Measurements from ENCODE around the gene CDKN2AIP.

The CDKN2AIP gene

DNA sequence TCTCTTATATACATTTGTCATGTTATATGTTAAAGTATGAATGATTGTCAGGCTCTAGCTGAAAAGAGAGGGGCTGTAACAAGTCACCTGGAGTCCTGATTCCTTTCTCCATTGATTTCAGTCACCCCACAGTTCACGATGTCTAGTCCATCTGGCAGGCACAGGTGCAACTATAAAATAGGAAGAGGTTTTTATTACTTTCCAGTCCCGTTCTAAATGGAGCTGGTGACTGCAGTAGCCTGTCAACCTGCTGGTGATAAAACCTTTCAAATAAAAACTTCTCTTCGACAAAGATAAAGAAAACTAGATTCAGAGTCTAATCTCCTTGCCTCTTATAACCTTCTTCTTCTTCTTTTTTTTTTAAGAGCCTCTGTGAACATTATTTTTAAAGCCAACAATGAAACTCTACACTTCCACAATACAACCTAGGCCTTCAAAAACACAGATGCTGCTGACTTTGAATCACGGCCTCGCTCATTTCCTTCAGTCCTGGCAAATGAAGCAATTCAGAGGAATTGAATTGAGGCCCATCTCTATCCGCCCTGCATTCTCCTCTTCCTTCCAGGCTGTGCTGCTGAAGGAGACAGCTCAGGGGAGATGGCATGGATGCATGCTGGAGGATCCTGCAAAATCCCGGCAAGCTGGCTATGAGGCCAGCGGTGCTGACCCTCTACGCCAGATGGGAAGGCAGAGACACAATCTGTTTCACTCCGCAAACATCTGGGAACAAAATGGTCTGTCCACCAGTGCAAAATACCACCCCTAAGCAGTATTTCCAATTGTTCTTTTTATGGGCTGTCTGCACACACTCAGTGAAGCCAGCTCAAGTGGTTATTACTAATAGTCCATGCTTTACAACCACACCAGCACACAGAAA lies 27.3 kb upstream of the CDKN2AIP start:
- TF ChIP-seq, protein P1, sequence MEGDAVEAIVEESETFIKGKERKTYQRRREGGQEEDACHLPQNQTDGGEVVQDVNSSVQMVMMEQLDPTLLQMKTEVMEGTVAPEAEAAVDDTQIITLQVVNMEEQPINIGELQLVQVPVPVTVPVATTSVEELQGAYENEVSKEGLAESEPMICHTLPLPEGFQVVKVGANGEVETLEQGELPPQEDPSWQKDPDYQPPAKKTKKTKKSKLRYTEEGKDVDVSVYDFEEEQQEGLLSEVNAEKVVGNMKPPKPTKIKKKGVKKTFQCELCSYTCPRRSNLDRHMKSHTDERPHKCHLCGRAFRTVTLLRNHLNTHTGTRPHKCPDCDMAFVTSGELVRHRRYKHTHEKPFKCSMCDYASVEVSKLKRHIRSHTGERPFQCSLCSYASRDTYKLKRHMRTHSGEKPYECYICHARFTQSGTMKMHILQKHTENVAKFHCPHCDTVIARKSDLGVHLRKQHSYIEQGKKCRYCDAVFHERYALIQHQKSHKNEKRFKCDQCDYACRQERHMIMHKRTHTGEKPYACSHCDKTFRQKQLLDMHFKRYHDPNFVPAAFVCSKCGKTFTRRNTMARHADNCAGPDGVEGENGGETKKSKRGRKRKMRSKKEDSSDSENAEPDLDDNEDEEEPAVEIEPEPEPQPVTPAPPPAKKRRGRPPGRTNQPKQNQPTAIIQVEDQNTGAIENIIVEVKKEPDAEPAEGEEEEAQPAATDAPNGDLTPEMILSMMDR (IDR thresholded peaks at IDR 0.05): no peak
- peaks cover 54% of the 10 kb centered on the region for H3K4me1 Mint-ChIP-seq
- no peak for DNase-seq
- no peak overlapping the region for H3K4me3 Mint-ChIP-seq
- peak overlapping the region; percentile 70 for H3K27ac Mint-ChIP-seq
- H3K27me3 Mint-ChIP-seq (ENCODE audit: low read depth, poor library complexity): no peaks in the 10 kb centered on the region
- H3K36me3 Mint-ChIP-seq (ENCODE audit: low read depth): no peaks in the 10 kb centered on the region
- no peaks in the 10 kb centered on the region for H3K9me3 Mint-ChIP-seq

DNA sequence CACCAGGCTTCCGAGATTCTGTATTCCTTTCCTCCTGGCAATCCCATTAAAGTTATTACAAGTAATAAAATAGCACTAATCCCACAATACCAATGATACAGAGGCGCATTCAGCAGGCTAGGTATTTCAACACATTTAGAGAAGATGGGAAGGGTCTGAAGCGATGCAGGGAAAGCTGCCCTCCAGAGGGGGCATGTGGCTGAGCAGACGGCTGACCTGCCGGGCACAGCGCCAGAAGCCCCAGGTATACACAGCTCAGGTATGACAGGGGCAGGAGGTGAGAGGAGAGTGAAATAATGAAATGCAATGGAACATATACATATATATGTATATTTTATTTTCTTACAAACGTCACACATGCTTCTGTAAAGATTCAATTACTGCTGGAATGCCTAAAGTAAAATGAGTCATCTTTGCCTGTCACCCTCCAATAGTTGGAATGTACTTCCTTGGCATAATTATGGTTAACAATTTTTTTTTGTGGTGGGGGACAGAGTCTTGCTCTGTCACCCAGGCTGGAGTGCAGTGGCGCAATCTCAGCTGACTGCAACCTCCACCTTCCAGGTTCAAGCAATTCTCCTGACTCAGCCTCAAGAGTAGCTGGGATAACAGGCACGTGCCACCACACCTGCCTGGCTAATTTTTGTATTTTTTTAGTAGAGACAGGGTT lies 21.3 kb upstream of the CDKN2AIP start:
- H3K4me1 Mint-ChIP-seq: peaks cover 14% of the 10 kb centered on the region
- no peak for DNase-seq
- no peaks in the 10 kb centered on the region for H3K9me3 Mint-ChIP-seq
- H3K36me3 Mint-ChIP-seq (ENCODE audit: low read depth): no peaks in the 10 kb centered on the region
- TF ChIP-seq, protein P1 (IDR thresholded peaks at IDR 0.05): no peak
- no peak overlapping the region for H3K4me3 Mint-ChIP-seq
- H3K27me3 Mint-ChIP-seq (ENCODE audit: low read depth, poor library complexity): no peaks in the 10 kb centered on the region
- no peak overlapping the region for H3K27ac Mint-ChIP-seq

DNA sequence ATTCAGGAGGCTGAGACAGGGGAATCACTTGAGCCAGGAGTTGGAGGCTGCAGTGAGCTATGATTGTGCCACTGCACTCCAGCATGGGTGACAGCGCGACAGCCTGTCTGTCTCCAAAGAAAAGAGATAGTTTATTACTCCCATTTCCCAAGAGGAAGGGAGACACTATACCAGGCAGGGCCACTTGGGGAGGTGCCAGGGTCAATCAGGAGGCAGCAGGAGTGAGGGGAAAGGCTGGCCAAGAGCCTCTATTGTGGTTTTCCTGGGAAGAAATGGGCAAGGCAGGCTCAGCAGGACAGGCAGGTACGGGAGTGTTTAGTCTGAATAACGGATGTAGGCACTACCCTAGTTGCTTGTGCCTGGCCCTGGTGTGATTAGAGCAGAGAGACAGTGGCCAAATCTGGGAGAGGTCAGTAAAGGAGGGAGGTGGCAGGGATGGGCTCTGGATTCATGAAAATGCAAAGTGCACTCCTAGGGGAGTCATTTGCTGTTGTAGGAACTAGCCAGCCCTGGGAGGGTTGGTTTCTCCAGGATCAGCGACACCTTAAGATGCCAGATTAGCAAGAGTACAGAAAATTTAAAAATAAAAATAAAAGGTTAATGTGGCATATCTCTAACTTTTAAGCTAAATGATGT lies 20.2 kb upstream of the CDKN2AIP start:
- Mint-ChIP-seq H3K36me3 (ENCODE audit: low read depth) (no peaks in the 10 kb centered on the region), H3K4me1 (peaks cover 9% of the 10 kb centered on the region), H3K9me3 (no peaks in the 10 kb centered on the region), H3K27ac (no peak overlapping the region), H3K4me3 (no peak overlapping the region), H3K27me3 (ENCODE audit: low read depth, poor library complexity) (no peaks in the 10 kb centered on the region)
- DNase-seq: no peak
- TF ChIP-seq, protein P1 (IDR thresholded peaks at IDR 0.05): no peak

DNA sequence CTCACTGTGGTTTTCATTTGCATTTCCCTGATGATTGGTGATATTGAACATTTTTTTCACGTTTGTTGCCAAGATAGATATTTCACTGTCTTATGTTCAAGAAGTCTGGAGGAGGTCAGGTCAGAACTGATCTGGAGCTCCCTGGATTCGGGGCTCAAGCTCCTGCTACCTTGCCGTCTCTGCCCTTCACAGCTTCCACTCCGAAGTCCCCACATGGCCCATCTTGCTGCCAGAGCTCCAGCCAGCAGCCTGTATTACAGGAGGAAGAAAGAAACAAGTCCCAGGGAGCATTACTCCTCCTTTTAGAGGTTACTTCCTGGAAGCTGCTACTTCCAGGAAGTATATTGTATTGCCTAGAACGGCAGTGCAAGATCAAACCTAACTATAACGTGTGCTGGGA lies 17.9 kb upstream of the CDKN2AIP start:
- no peak overlapping the region for H3K4me3 Mint-ChIP-seq
- TF ChIP-seq, protein P1 (IDR thresholded peaks at IDR 0.05): no peak
- no peak for DNase-seq
- H3K27ac Mint-ChIP-seq: no peak overlapping the region
- H3K36me3 Mint-ChIP-seq (ENCODE audit: low read depth): no peaks in the 10 kb centered on the region
- peaks cover 22% of the 10 kb centered on the region for H3K4me1 Mint-ChIP-seq
- H3K27me3 Mint-ChIP-seq (ENCODE audit: low read depth, poor library complexity): peaks cover 3% of the 10 kb centered on the region
- H3K9me3 Mint-ChIP-seq: no peaks in the 10 kb centered on the region

DNA sequence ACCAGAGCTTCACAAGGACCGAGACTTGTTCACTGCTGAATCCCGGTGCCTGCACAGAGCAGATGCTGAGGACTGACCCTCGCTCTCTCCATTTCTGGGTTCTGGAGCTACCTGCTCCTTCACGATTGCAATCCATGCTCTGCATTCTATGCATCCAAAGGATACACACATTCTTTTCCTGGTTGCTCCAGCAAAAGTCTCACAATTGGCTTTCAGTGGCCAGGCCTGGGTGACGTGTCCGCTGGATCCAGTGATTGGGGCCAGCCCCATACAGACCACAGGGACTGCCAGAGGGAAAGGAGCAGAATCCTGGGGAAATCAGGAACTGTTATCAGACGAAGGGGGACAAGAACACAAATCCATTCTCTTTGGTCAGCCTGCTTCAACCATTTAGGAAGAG lies 14.9 kb upstream of the CDKN2AIP start:
- Mint-ChIP-seq H3K9me3 (peaks cover 18% of the 10 kb centered on the region), H3K4me1 (peaks cover 24% of the 10 kb centered on the region), H3K36me3 (ENCODE audit: low read depth) (peaks cover 7% of the 10 kb centered on the region), H3K27me3 (ENCODE audit: low read depth, poor library complexity) (peaks cover 3% of the 10 kb centered on the region), H3K4me3 (no peak overlapping the region), H3K27ac (peak overlapping the region; percentile 79)
- TF ChIP-seq, protein P1 (IDR thresholded peaks at IDR 0.05): no peak
- no peak for DNase-seq

Measured in nephron progenitor cell (in vitro differentiated cells).